GM12874 (cell line): ENCODE results near the gene COL16A1.
A peak's percentile ranks its signal among the peaks of the same experiment; 100 is the strongest.

Experiments
- CTCF ChIP-seq: IDR thresholded peaks from 2 replicates; pipeline ENCODE4 v1.5.1; 2011; ENCODE audit warnings: low read depth, mild to moderate bottlenecking, control low read depth, low read length, moderate library complexity; ENCODE audit not compliant: insufficient read depth

The COL16A1 gene

DNA sequence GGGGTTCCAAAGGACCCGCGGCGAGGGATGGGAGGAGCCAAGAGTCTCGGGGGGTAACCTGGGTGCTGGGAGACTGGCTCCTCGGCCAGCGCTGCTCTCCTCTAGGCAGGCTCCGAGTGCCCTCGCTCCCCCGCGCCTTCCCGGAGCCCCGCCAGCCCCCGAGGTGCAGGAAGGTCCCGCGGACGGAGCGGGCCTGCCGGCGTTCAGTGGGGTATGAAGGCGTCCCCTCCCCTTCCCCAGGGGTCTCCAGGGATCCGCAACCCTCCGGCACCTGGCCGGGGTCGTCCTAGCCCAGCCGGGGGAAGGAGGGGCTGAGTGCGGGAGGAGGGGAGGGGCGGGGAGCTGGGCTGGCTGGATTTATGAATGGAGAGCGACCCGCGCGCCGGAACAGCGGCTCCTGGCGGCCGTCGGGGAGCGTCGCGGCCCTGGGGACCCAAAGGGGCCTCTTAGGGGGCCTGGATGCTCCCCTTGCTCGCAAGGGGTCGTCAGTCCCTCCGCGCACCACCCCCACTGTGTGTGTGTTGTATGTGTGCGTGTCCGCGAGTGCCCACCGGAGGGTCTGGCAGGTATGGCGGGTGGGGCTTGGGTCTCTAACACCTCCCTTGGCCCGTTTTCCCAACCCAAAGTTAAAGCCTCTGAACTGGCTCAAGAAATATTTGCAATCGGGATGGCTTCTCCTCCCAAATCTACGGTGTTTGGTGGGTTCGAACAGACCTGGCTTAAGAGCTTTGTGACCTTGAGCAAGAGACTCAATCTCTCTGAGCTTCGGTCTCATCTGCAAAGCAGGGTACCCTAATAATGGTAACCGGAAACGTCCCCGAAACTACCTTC is 85.7 kb downstream of the COL16A1 start:
- peak; percentile 96 for TF ChIP-seq CTCF

DNA sequence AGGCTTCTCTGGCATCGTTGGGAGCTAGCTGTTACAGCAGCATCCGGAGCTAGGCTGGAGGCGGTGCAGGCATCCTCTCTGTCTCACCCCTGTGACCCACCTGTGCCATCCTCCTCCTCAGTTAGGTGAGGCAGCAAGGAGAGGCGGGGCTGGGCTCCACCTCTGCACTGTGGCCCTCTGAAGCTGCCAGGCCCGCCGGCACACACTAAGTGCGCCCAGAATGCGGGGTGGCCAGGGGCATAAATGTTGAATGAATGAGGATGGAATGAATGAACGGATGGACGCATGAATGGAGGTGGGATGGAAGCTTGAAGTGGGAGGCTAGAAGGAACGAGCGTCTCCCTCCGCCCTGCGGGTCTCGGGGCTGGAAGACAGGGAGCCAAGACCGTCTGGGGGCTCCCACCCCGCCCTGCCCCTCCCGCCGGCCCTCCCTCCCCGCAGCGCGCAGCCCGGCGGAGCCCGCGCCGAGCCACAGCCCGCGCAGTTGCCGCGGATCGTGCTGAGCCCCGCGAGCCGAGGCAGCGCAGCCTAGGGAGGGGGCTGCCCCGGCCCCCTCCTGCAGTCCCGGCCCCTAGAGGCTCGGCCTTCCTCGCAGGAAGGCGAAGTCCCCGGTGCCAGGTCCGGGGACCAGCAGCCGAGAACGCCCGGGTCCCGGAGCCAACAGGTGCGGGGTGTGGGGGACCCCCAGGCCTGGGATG is 86.5 kb downstream of the COL16A1 start, which contains the start of gene HCRTR1:
TSS of gene HCRTR1 (plus strand) at position 472 of the 698 bp plus-strand sequence. CDS start 1,504 bp downstream, outside the sequence.
- no peak for TF ChIP-seq CTCF

DNA sequence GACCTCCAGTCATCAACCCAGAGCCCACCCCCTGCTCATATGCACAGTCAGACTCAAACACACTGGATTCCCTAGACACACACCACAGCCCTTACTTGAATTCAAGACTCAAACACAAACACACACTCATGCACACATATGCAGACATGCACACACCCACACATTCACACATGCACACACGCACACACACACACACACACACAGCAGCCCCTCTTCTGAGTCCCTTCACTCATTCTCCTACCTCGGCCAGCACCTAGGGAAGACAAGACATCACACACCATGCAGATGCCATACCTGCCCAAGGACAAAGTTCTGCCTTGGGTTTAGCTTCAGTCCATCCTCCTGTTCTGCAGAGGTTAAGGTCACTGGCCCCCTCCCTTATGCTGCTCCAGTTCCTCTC is 87.9 kb downstream of the COL16A1 start:
- no peak for TF ChIP-seq CTCF

- TF ChIP-seq CTCF = no peak
Observed at GRCh38 chr1:31615414-31615813, 88.4 kb downstream of the COL16A1 start.

GRCh38 chr1:31614414-31615005 is 89.3 kb downstream of the COL16A1 start:
- no peak for TF ChIP-seq CTCF

DNA sequence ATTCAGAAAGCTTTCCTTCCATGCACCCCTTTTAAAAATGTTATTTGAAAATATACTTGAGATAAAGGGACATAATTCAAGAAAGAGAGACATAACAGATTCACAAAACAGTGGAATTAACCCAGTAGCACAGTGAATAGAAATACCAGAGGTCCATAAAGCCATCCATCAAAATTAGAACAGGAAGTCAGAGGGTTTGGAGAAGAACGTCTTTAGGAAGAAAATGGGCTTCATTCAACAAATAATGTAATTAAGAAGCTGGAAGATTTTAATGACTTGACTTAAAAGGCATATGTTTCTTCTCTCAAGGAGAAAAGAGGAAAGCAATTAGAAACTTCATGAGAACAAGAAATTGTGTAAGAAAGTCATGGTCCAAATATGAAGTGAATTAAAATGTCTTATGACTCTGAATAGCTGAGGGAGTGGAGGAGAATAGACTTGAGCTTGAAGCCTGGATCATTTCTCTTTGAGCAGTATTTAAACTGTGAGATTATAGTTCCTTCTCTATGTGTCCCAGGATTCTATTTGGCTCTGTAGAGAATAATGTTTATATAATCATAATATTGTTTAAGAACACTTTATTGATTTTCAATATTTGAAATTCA is 94.2 kb downstream of the COL16A1 start:
- TF ChIP-seq CTCF = no peak

GRCh38 chr1:31607360-31607759 is 96.5 kb downstream of the COL16A1 start:
- no peak for TF ChIP-seq CTCF
